Type B pancreatic cell (in vitro differentiated cells): Measurements from ENCODE around the gene MYMX. TPM values are rescaled to one million over a fixed set of nuclear protein-coding genes. Genes with fewer than 3 reads are reported as not detected.

Source experiments
- DNase-seq: peaks from one replicate; pipeline ENCODE4 v3.0.0; 2021; ENCODE audit warnings: mixed read lengths; ENCODE audit not compliant: unreplicated experiment; ENCODE audit errors: extremely low spot score
- H3K27ac Mint-ChIP-seq: 2 replicates; pipeline ENCODE4 v1.8.0; 2021; ENCODE audit warnings: mild to moderate bottlenecking, mixed read lengths
- H3K27me3 Mint-ChIP-seq: 2 replicates; pipeline ENCODE4 v1.8.0; 2021; ENCODE audit warnings: mixed read lengths
- H3K36me3 Mint-ChIP-seq: 2 replicates; pipeline ENCODE4 v1.8.0; 2021; ENCODE audit warnings: mixed read lengths
- H3K4me1 Mint-ChIP-seq: one replicate; pipeline ENCODE4 v1.8.0; 2021; ENCODE audit warnings: mixed read lengths; ENCODE audit not compliant: unreplicated experiment
- H3K4me3 Mint-ChIP-seq: 2 replicates; pipeline ENCODE4 v1.8.0; 2021; ENCODE audit warnings: mild to moderate bottlenecking, mixed read lengths
- H3K9me3 Mint-ChIP-seq: 2 replicates; pipeline ENCODE4 v1.8.0; 2021; ENCODE audit warnings: mixed read lengths
- total RNA-seq: library from RNA; stranded (reverse); gene quantifications from 2 replicates; pipeline ENCODE4 v1.2.1, GENCODE V29; 2021; ENCODE audit warnings: low replicate concordance
- TF ChIP-seq, protein P1 (sequence below): fragments of 200-600 bp; sonication (generic); conservative IDR thresholded peaks from 2 replicates; pipeline ENCODE4 v1.5.0; 2021; ENCODE audit warnings: antibody characterized with exemption, mild to moderate bottlenecking

MYMX gene
- total RNA-seq, 1 donor from 2014 or later, result 0.53 TPM

DNA sequence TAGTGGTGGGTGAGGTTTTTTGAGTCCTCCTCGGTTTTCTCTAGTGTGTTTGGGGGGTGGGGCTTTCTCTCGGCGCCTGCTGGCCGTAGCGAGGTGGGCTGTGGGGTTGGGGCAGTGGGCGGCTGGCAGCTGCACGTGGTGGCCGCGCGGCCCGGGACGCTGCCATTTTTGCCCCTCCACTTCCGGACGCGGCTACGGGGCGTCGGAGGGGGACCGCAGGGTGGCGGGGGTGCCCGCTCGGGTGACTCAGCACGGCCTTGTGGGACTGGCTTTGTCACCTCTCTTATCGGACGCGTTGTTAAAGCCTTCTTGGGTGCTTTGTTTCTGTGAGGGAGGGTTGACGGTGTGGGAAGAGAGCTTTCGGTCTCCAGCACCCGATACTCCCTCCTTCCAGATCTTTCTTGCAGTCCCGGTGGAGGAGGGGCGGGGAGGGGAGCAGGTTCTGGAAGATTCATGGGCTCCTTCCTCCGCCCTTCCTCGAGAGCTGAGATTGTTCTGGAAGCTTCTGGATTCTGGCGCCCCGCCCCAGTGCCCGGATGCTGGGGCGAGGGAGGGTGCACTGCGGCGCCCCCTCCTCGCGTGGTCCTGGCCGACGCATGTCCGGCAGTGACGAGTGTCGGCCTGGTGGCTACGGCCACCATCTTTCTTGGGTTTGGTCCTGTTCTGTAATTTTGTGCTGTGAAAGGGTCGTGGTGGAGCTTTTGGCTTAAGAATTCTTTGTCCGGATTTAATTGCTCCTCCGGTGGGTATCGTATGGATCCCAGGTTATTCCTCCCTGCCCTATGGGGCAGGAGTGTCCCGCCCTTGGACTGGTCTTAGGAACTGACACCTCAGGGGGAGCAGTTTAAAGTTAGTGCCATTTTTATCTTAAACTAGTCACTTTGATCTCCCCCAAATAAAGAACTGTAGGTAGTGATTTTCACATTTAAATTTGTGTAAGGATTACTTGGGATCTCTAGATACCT lies 30.9 kb downstream of the MYMX start:
- DNase-seq, result no peak
- Mint-ChIP-seq H3K4me1 (peaks cover 30% of the 10 kb centered on the region), H3K36me3 (peaks cover 41% of the 10 kb centered on the region), H3K27ac (peak overlapping the region; percentile 100), H3K9me3 (no peaks in the 10 kb centered on the region), H3K27me3 (peaks cover 6% of the 10 kb centered on the region), H3K4me3 (peak overlapping the region; percentile 99)
- TF ChIP-seq, protein P1, sequence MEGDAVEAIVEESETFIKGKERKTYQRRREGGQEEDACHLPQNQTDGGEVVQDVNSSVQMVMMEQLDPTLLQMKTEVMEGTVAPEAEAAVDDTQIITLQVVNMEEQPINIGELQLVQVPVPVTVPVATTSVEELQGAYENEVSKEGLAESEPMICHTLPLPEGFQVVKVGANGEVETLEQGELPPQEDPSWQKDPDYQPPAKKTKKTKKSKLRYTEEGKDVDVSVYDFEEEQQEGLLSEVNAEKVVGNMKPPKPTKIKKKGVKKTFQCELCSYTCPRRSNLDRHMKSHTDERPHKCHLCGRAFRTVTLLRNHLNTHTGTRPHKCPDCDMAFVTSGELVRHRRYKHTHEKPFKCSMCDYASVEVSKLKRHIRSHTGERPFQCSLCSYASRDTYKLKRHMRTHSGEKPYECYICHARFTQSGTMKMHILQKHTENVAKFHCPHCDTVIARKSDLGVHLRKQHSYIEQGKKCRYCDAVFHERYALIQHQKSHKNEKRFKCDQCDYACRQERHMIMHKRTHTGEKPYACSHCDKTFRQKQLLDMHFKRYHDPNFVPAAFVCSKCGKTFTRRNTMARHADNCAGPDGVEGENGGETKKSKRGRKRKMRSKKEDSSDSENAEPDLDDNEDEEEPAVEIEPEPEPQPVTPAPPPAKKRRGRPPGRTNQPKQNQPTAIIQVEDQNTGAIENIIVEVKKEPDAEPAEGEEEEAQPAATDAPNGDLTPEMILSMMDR, result no peak

DNA sequence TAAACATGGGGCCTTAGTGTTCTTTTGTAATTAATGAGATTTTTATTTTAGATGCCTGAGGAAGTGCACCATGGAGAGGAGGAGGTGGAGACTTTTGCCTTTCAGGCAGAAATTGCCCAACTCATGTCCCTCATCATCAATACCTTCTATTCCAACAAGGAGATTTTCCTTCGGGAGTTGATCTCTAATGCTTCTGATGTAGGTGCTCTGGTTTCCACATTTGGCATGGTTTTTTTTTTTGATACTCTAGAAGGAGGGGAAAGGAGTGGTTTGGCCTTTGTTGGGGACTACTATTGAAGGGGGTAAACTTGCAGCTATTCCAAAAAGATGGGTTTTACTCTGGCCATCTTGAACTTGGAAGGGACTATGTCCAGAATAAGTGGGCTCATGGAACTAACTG lies 31.9 kb downstream of the MYMX start:
- Mint-ChIP-seq H3K9me3 (no peaks in the 10 kb centered on the region), H3K4me3 (peak overlapping the region; percentile 99), H3K4me1 (peaks cover 40% of the 10 kb centered on the region), H3K36me3 (peaks cover 51% of the 10 kb centered on the region), H3K27ac (peak overlapping the region; percentile 100), H3K27me3 (peaks cover 6% of the 10 kb centered on the region)
- DNase-seq, result no peak
- TF ChIP-seq, protein P1, result no peak

DNA sequence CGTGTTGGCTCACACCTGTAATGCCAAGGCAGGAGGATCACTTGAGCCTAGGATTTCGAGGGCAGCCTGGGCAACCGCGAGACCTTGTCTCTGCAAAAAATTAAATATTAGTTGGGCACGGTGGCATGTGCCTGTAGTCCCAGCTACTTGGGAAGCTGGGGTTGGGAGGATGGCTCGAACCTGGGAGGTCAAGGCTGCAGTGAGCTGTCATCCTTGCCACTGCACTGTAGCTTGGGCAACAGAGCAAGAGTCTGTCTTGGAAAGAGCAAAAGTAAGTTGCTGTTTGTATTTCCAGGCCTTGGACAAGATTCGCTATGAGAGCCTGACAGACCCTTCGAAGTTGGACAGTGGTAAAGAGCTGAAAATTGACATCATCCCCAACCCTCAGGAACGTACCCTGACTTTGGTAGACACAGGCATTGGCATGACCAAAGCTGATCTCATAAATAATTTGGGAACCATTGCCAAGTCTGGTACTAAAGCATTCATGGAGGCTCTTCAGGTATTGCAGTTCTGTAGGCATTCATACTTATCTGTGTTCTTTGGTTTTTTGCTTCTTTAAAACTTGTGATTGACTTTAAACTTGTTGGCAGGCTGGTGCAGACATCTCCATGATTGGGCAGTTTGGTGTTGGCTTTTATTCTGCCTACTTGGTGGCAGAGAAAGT lies 32.5 kb downstream of the MYMX start:
- Mint-ChIP-seq H3K27me3 (peaks cover 6% of the 10 kb centered on the region), H3K36me3 (peaks cover 53% of the 10 kb centered on the region), H3K4me1 (peaks cover 41% of the 10 kb centered on the region), H3K27ac (peak overlapping the region; percentile 100), H3K4me3 (peak overlapping the region; percentile 99), H3K9me3 (no peaks in the 10 kb centered on the region)
- TF ChIP-seq, protein P1, result no peak
- DNase-seq, result no peak

DNA sequence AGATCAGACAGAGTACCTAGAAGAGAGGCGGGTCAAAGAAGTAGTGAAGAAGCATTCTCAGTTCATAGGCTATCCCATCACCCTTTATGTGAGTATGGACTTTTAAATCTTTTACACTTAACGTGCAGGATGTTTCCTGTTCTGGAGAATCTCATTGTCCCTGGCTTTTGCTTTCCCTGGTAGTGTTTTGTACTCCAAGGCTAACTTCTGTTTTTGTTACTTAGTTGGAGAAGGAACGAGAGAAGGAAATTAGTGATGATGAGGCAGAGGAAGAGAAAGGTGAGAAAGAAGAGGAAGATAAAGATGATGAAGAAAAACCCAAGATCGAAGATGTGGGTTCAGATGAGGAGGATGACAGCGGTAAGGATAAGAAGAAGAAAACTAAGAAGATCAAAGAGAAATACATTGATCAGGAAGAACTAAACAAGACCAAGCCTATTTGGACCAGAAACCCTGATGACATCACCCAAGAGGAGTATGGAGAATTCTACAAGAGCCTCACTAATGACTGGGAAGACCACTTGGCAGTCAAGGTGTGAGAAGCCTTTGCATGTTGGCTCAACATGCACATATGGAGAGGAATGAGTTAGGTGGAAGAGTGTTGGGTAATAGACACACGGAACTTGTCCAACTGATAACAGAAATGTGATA lies 33.5 kb downstream of the MYMX start:
- peaks cover 6% of the 10 kb centered on the region for H3K27me3 Mint-ChIP-seq
- H3K4me3 Mint-ChIP-seq, result peak overlapping the region; percentile 99
- no peak for DNase-seq
- TF ChIP-seq, protein P1, result no peak
- H3K4me1 Mint-ChIP-seq, result peaks cover 44% of the 10 kb centered on the region
- peaks cover 53% of the 10 kb centered on the region for H3K36me3 Mint-ChIP-seq
- H3K27ac Mint-ChIP-seq, result peak overlapping the region; percentile 61
- no peaks in the 10 kb centered on the region for H3K9me3 Mint-ChIP-seq

GRCh38 chr6:44250718-44251123 lies 34.0 kb downstream of the MYMX start:
- Mint-ChIP-seq H3K4me1 (peaks cover 41% of the 10 kb centered on the region), H3K27ac (no peak overlapping the region)

More at GRCh38 chr6:44250718-44251123, 34.0 kb downstream of the MYMX start:
- H3K36me3 Mint-ChIP-seq, result peaks cover 53% of the 10 kb centered on the region
- peaks cover 6% of the 10 kb centered on the region for H3K27me3 Mint-ChIP-seq
- H3K4me3 Mint-ChIP-seq, result no peak overlapping the region
- TF ChIP-seq, protein P1, result no peak
- DNase-seq, result no peak
- no peaks in the 10 kb centered on the region for H3K9me3 Mint-ChIP-seq
